SK-N-SH (cell line): ENCODE results near the gene PRKAB1.

Source experiments
- CTCF ChIP-seq: fragments of 200-600 bp; sonication (generic); IDR thresholded peaks from 2 replicates; pipeline ENCODE4 v1.6.1; 2017; ENCODE audit warnings: antibody characterized with exemption, mild to moderate bottlenecking, moderate library complexity
- ELF1 ChIP-seq: IDR thresholded peaks from 2 replicates; pipeline ENCODE4 v1.4.0; 2012
- EZH2phosphoT487 ChIP-seq: fragments of 200-600 bp; sonication (generic); IDR thresholded peaks from 2 replicates; pipeline ENCODE4 v1.6.1; 2017; ENCODE audit warnings: low read depth, mixed run types, mild to moderate bottlenecking, antibody characterized with exemption, moderate library complexity, borderline replicate concordance
- FOXM1 ChIP-seq: IDR thresholded peaks from 2 replicates; pipeline ENCODE4 v1.4.0; 2012; ENCODE audit warnings: low read depth, mild to moderate bottlenecking
- GABPA ChIP-seq: IDR thresholded peaks from 2 replicates; pipeline ENCODE4 v1.4.0; 2012; ENCODE audit warnings: low read depth, mild to moderate bottlenecking
- JUND ChIP-seq: IDR thresholded peaks from 2 replicates; pipeline ENCODE4 v1.4.0; 2012
- NFIC ChIP-seq: IDR thresholded peaks from 2 replicates; pipeline ENCODE4 v1.4.0; 2012; ENCODE audit warnings: borderline replicate concordance
- RFX5 ChIP-seq: IDR thresholded peaks from 2 replicates; pipeline ENCODE4 v1.6.1; 2012; ENCODE audit warnings: mild to moderate bottlenecking, improper control_type of control experiment, low read length
- TAF1 ChIP-seq: IDR thresholded peaks from 2 replicates; pipeline ENCODE4 v1.6.1; 2012; ENCODE audit warnings: low read depth, mild to moderate bottlenecking, low read length, moderate library complexity, borderline replicate concordance

GRCh38 chr12:119714614-119715267 is 46.8 kb downstream of the PRKAB1 start:
- TF ChIP-seq CTCF, result no peak
- no peak for TF ChIP-seq EZH2phosphoT487
- no peak for TF ChIP-seq JUND
- TF ChIP-seq FOXM1, result no peak
- TF ChIP-seq ELF1, result no peak
- TF ChIP-seq GABPA, result no peak
- TF ChIP-seq TAF1, result no peak
- TF ChIP-seq RFX5, result no peak
- TF ChIP-seq NFIC, result no peak
